K562 (cell line): Measurements from ENCODE around the gene LNX2. TPM values are rescaled to one million over a fixed set of nuclear protein-coding genes. Genes with fewer than 3 reads are reported as not detected.

Experiments
- ATAC-seq: fragments of 200-7000 bp; cut with Tn5 transposase; 3 replicates; pipeline ENCODE4 v1.9.1; 2020; ENCODE audit warnings: moderate library complexity
- BruUV-seq: library from RNA; stranded (reverse); fragments of 400-500 nt; replicated peaks from 2 replicates; lab custom pipeline; 2021; lab: Mats Ljungman, UMichigan
- CTCF ChIA-PET: fragments of 300-600 bp; formaldehyde crosslinking; extraction: SDS; loops from one replicate; lab custom pipeline; 2021; ENCODE audit warnings: low intra/inter-chr PET ratio; lab: Yijun Ruan, JAX
- POLR2A ChIA-PET: fragments of 300-600, 350-650 bp; sonication (Branson Sonifier 250); formaldehyde crosslinking; extraction: SDS; loops from one replicate; lab custom pipeline; 2021; ENCODE audit warnings: antibody characterized with exemption, inconsistent platforms; lab: Yijun Ruan, JAX
- DNase-seq, 4 experiments: peaks; one replicate each; pipeline versions ENCODE4 v3.0.0 to v3.0.0-alpha.2; 2011 to 2018; ENCODE audit warnings: low spot score in 3 of 4, mixed read lengths in 3 of 4; ENCODE audit errors: extremely low read depth in 1 of 4
- FAIRE-seq: peaks from 2 replicates; lab custom pipeline; 2011; peaks lifted over from hg19 to GRCh38; lab: Jason Lieb, UNC
- H2AFZ ChIP-seq: 2 replicates; pipeline ENCODE4 v1.6.0; 2011; ENCODE audit warnings: low read depth, low read length, control low read depth, inconsistent platforms
- H3K27ac ChIP-seq: fragments of 200-600 bp; 3 replicates; pipeline ENCODE4 v1.8.0; 2011; ENCODE audit warnings: low read depth, mild to moderate bottlenecking, control low read depth, inconsistent platforms, low read length, moderate library complexity, mixed read lengths; ENCODE audit errors: extremely low read depth
- H3K27me3 ChIP-seq, 2 experiments: fragments of 300-600 bp in 1 of 2; 2 replicates in 1 of 2; 3 replicates in 1 of 2; pipeline versions ENCODE4 v1.6.0 to v1.8.0; 2011; ENCODE audit warnings: inconsistent platforms in 2 of 2, low read length in 2 of 2, mild to moderate bottlenecking in 1 of 2, mixed read lengths in 1 of 2, moderate library complexity in 1 of 2; ENCODE audit not compliant: control insufficient read depth in 2 of 2, insufficient read depth in 2 of 2
- H3K36me3 ChIP-seq: fragments of 300-600 bp; 3 replicates; pipeline ENCODE4 v1.8.0; 2011; ENCODE audit warnings: mild to moderate bottlenecking, low read length, inconsistent platforms; ENCODE audit not compliant: control insufficient read depth, insufficient read depth
- H3K4me1 ChIP-seq, 2 experiments: fragments of 200-600 bp in 1 of 2; replicated peaks in 1 of 2; 2 replicates in 1 of 2; 3 replicates in 1 of 2; pipeline versions ENCODE4 v1.5.1 to v1.8.0; 2011; ENCODE audit warnings: inconsistent platforms in 2 of 2, low read length in 2 of 2, mild to moderate bottlenecking in 1 of 2, mixed read lengths in 1 of 2, moderate library complexity in 1 of 2; ENCODE audit not compliant: control insufficient read depth in 2 of 2, insufficient read depth in 2 of 2
- H3K4me2 ChIP-seq: 2 replicates; pipeline ENCODE4 v1.6.1; 2011; ENCODE audit warnings: low read length, control low read depth, inconsistent platforms, mixed read lengths; ENCODE audit not compliant: insufficient read depth
- H3K4me3 ChIP-seq: fragments of 200-600 bp; sonication (generic), shearing (Covaris generic); 2 replicates; pipeline ENCODE4 v1.5.1; 2016; ENCODE audit warnings: control low read depth, inconsistent platforms
- H3K79me2 ChIP-seq: fragments of 200-600 bp; 3 replicates; pipeline ENCODE4 v1.8.0; 2011; ENCODE audit warnings: low read length, inconsistent platforms; ENCODE audit not compliant: control insufficient read depth, insufficient read depth
- H3K9ac ChIP-seq, 2 experiments: 2 replicates each; pipeline versions ENCODE4 v1.6.0 to v1.6.1; 2011; ENCODE audit warnings: low read depth in 2 of 2, low read length in 2 of 2, control low read depth in 1 of 2, inconsistent platforms in 1 of 2, mild to moderate bottlenecking in 1 of 2, mixed read lengths in 1 of 2; ENCODE audit not compliant: insufficient read depth in 1 of 2
- H3K9me1 ChIP-seq: one replicate; pipeline ENCODE4 v1.6.0; 2011; ENCODE audit warnings: inconsistent platforms, mild to moderate bottlenecking, low read length, moderate library complexity; ENCODE audit not compliant: control insufficient read depth, insufficient read depth
- H3K9me3 ChIP-seq: replicated peaks from 2 replicates; pipeline ENCODE4 v1.5.1; 2011; ENCODE audit warnings: low read depth, low read length, inconsistent platforms; ENCODE audit not compliant: control insufficient read depth, insufficient read depth
- H4K20me1 ChIP-seq: replicated peaks from 2 replicates; pipeline ENCODE4 v1.6.1; 2011; ENCODE audit warnings: low read length, inconsistent platforms, mixed read lengths; ENCODE audit not compliant: control insufficient read depth, insufficient read depth
- CBX2 ChIP-seq: fragments of 200-600 bp; sonication (generic); IDR thresholded peaks from one replicate; pipeline ENCODE4 v1.6.1; 2012; ENCODE audit warnings: mild to moderate bottlenecking, low read length, inconsistent platforms; ENCODE audit not compliant: insufficient read depth, poor library complexity, severe bottlenecking
- FOXA3 ChIP-seq, 2 experiments: fragments of 450-650 bp in 1 of 2; sonication (generic) in 1 of 2; formaldehyde crosslinking; IDR thresholded peaks in 1 of 2; conservative IDR thresholded peaks in 1 of 2; 2 replicates each; pipeline versions ENCODE4 v1.4.0 to v1.8.0; 2020 to 2022; ENCODE audit warnings: mild to moderate bottlenecking in 2 of 2, missing genetic modification reagents in 1 of 2
- IRF2 ChIP-seq: sonication (generic); formaldehyde crosslinking; IDR thresholded peaks from 2 replicates; pipeline ENCODE4 v1.8.1; 2022; ENCODE audit warnings: mild to moderate bottlenecking, missing genetic modification reagents
- NFE2L1 ChIP-seq: fragments of 450-650 bp; IDR thresholded peaks from 2 replicates; pipeline ENCODE4 v1.6.1; 2016; ENCODE audit warnings: missing genetic modification characterization, low read depth, mild to moderate bottlenecking, missing compliant biosample characterization, moderate library complexity, borderline replicate concordance
- NR2C1 ChIP-seq, 2 experiments: fragments of 450-650 bp; IDR thresholded peaks; 2 replicates each; pipeline ENCODE4 v1.6.1; 2017; ENCODE audit warnings: mild to moderate bottlenecking in 2 of 2, antibody characterized with exemption in 1 of 2, inconsistent platforms in 1 of 2, missing compliant biosample characterization in 1 of 2, missing genetic modification characterization in 1 of 2
- POLR2AphosphoS5 ChIP-seq: IDR thresholded peaks from 2 replicates; pipeline ENCODE4 v1.6.1; 2011; ENCODE audit warnings: mild to moderate bottlenecking, low read depth, low read length, moderate library complexity; ENCODE audit not compliant: control insufficient read depth, insufficient read depth
- SP1 ChIP-seq: sonication (generic); formaldehyde crosslinking; IDR thresholded peaks from 2 replicates; pipeline ENCODE4 v1.8.1; 2022; ENCODE audit warnings: mild to moderate bottlenecking, missing genetic modification reagents
- SREBF2 ChIP-seq: sonication (generic); formaldehyde crosslinking; IDR thresholded peaks from 2 replicates; pipeline ENCODE4 v1.4.0; 2020; ENCODE audit warnings: mild to moderate bottlenecking, missing genetic modification reagents
- TCFL5 ChIP-seq: fragments of 250-450 bp; sonication (Bioruptor Pico); conservative IDR thresholded peaks from 2 replicates; pipeline ENCODE4 v1.6.1; 2021; ENCODE audit warnings: mild to moderate bottlenecking, moderate library complexity, matching md5 sums
- TOE1 ChIP-seq, 2 experiments: fragments of 450-650 bp in 1 of 2; sonication (generic) in 1 of 2; formaldehyde crosslinking in 1 of 2; IDR thresholded peaks; 2 replicates each; pipeline versions ENCODE4 v1.7.1 to v1.8.0; 2016 to 2022; ENCODE audit warnings: borderline replicate concordance in 2 of 2, mild to moderate bottlenecking in 2 of 2, antibody characterized with exemption in 1 of 2, inconsistent platforms in 1 of 2, low read depth in 1 of 2, missing genetic modification reagents in 1 of 2, moderate library complexity in 1 of 2
- YBX1 ChIP-seq: fragments of 450-650 bp; IDR thresholded peaks from 2 replicates; pipeline ENCODE4 v1.7.1; 2016; ENCODE audit warnings: mild to moderate bottlenecking
- WGBS: fragments of 100-300 bp; shearing (Covaris generic); methylation state at CpG from one replicate; pipeline ENCODE4 v1.1.6; 2016; ENCODE audit warnings: low coverage, mixed read lengths; ENCODE audit not compliant: insufficient coverage; ENCODE audit errors: missing lambda C conversion rate; 5-methylcytosine and 5-hydroxymethylcytosine counted together
- in situ Hi-C: fragments of 300-500 bp; cut with MboI; formaldehyde crosslinking; loops from 4 replicates; pipeline ENCODE4 v1.15.0; 2018; ENCODE audit warnings: inconsistent platforms, mixed read lengths
- intact Hi-C: fragments of 100-400 bp; cut with micrococcal nuclease; formaldehyde crosslinking; loops from 2 replicates; pipeline ENCODE4 v1.14.2; 2022
- polyA plus RNA-seq, 8 experiments: library from polyadenylated mRNA; depleted of rRNA in 4 of 8; stranded (reverse) in 5 of 8; unstranded in 3 of 8; fragments of >200 nt; fragmentation: Nextera tagmentation in 2 of 8; fragmentation: Illumina TruSeq in 1 of 8; extraction: Ambion mirVana in 2 of 8; extraction: Trizol in 1 of 8; gene quantifications; 2 replicates each; pipeline versions ENCODE4 v1.2.1 to v1.2.3, GENCODE V29; 2011 to 2014; ENCODE audit warnings: inconsistent platforms in 1 of 8, missing spikeins in 1 of 8
- total RNA-seq, 7 experiments: library from RNA; depleted of rRNA in 6 of 7; stranded (reverse); fragments of >200 nt in 6 of 7; fragmentation: Illumina TruSeq in 2 of 7; extraction: Trizol in 2 of 7; gene quantifications; 2 replicates each; pipeline versions ENCODE4 v1.2.1 to v1.2.3, GENCODE V29; 2011 to 2021; ENCODE audit warnings: low replicate concordance in 1 of 7
- TF ChIP-seq, protein P1 (sequence below): fragments of 250-450 bp; sonication (Bioruptor Pico); IDR thresholded peaks from 2 replicates; pipeline ENCODE4 v1.4.0; 2020; ENCODE audit warnings: mild to moderate bottlenecking, moderate library complexity
- TF ChIP-seq, protein P2 (sequence below): sonication (generic); formaldehyde crosslinking; IDR thresholded peaks from 2 replicates; pipeline ENCODE4 v1.8.0; 2022; ENCODE audit warnings: mild to moderate bottlenecking, missing genetic modification reagents
- TF ChIP-seq, protein P3 (sequence below), 2 experiments: fragments of 450-650 bp; conservative IDR thresholded peaks; 2 replicates each; pipeline ENCODE4 v1.6.1; 2017; ENCODE audit warnings: mild to moderate bottlenecking in 2 of 2, moderate library complexity in 2 of 2

LNX2 gene
- total and polyA plus RNA-seq, 9 of the 15 experiments (the other 6 are each of a cell fraction or from before 2014, with no cell fraction given): 1.5 to 5.5 (median 4.0) TPM

DNA sequence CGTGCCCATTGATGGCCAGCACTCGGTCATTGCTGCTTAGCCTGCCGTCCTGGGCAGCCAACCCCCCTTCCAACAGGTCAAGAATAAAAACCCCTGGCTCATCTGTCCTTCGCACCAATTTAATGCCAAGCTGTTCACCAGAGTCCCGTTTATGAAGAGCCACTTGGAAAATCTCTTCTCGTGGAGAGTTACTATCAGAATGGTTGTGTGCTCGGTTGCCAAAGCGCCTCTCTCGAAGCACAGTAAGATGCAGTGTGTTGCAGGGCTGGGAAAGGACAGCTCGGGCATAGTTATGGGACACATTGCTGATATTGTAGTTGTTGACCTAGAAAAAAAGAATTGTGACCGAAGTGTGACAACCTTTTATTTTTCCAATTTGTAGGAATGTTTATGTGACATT lies 57.9 kb downstream of the LNX2 start:
- 83% methylated on average over 10 of the region's 11 CpGs for WGBS
- DNase-seq (no peak), ATAC-seq (no peak), FAIRE-seq (no peak)
- Histone ChIP-seq H3K9me1 (no peaks in the 10 kb centered on the region), H3K9me3 (no peaks in the 10 kb centered on the region), H3K36me3 (peaks cover 20% of the 10 kb centered on the region; the same call in 1 of the 3 replicates), H2AFZ (no peak overlapping the region), H3K27ac (no peak overlapping the region), H3K27me3 (no peaks in the 10 kb centered on the region), H3K79me2 (no peaks in the 10 kb centered on the region), H3K4me1 (no peaks in the 10 kb centered on the region), H3K9ac (no peak overlapping the region), H4K20me1 (no peaks in the 10 kb centered on the region), H3K4me2 (no peak overlapping the region), H3K4me3 (no peak overlapping the region)
- ChIA-PET POLR2A (no interaction called here), CTCF (no interaction called here)
- intact Hi-C loops (no loop called here), in situ Hi-C loops (no loop called here)
- BruUV-seq: no TSS peak
- TF ChIP-seq, protein P1, sequence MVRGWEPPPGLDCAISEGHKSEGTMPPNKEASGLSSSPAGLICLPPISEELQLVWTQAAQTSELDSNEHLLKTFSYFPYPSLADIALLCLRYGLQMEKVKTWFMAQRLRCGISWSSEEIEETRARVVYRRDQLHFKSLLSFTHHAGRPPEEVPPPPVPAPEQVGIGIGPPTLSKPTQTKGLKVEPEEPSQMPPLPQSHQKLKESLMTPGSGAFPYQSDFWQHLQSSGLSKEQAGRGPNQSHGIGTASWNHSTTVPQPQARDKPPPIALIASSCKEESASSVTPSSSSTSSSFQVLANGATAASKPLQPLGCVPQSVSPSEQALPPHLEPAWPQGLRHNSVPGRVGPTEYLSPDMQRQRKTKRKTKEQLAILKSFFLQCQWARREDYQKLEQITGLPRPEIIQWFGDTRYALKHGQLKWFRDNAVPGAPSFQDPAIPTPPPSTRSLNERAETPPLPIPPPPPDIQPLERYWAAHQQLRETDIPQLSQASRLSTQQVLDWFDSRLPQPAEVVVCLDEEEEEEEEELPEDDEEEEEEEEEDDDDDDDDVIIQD: no peak
- no peak for TF ChIP-seq TOE1 (IDR thresholded peaks at IDR 0.05; ENCODE audit: borderline replicate concordance)
- no peak for TF ChIP-seq TOE1 (CRISPR knock-in tag; IDR thresholded peaks at IDR 0.05; ENCODE audit: borderline replicate concordance, low read depth)
- no peak for TF ChIP-seq FOXA3 (CRISPR knock-in tag; conservative IDR thresholded peaks at IDR 0.05 in 1 of 2, IDR thresholded peaks at IDR 0.05 in 1 of 2)
- TF ChIP-seq SP1 (CRISPR knock-in tag): no peak
- TF ChIP-seq TCFL5 (CRISPR knock-in tag): no peak
- TF ChIP-seq SREBF2: no peak
- TF ChIP-seq IRF2: no peak
- TF ChIP-seq, protein P2, sequence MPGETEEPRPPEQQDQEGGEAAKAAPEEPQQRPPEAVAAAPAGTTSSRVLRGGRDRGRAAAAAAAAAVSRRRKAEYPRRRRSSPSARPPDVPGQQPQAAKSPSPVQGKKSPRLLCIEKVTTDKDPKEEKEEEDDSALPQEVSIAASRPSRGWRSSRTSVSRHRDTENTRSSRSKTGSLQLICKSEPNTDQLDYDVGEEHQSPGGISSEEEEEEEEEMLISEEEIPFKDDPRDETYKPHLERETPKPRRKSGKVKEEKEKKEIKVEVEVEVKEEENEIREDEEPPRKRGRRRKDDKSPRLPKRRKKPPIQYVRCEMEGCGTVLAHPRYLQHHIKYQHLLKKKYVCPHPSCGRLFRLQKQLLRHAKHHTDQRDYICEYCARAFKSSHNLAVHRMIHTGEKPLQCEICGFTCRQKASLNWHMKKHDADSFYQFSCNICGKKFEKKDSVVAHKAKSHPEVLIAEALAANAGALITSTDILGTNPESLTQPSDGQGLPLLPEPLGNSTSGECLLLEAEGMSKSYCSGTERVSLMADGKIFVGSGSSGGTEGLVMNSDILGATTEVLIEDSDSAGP (CRISPR knock-in tag): no peak
- TF ChIP-seq NFE2L1: no peak
- TF ChIP-seq POLR2AphosphoS5: no peak
- TF ChIP-seq, protein P3, sequence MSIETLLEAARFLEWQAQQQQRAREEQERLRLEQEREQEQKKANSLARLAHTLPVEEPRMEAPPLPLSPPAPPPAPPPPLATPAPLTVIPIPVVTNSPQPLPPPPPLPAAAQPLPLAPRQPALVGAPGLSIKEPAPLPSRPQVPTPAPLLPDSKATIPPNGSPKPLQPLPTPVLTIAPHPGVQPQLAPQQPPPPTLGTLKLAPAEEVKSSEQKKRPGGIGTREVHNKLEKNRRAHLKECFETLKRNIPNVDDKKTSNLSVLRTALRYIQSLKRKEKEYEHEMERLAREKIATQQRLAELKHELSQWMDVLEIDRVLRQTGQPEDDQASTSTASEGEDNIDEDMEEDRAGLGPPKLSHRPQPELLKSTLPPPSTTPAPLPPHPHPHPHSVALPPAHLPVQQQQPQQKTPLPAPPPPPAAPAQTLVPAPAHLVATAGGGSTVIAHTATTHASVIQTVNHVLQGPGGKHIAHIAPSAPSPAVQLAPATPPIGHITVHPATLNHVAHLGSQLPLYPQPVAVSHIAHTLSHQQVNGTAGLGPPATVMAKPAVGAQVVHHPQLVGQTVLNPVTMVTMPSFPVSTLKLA (conservative IDR thresholded peaks at IDR 0.05): no peak
- TF ChIP-seq CBX2: no peak
- TF ChIP-seq YBX1: no peak
- no peak for TF ChIP-seq NR2C1 (IDR thresholded peaks at IDR 0.05)
- no peak for TF ChIP-seq NR2C1 (tag; IDR thresholded peaks at IDR 0.05)
